GM19438 (cell line): ENCODE data around the gene AUTS2.

Source experiments
- ATAC-seq: cut with Tn5 transposase; IDR thresholded peaks from one replicate; pipeline ENCODE4 v1.9.1; 2021; ENCODE audit warnings: low read depth; ENCODE audit not compliant: unreplicated experiment

The AUTS2 gene

GRCh38 chr7:70457482-70457881, 859.2 kb downstream of the AUTS2 start:
- no peak for ATAC-seq

GRCh38 chr7:70457883-70458680, 859.8 kb downstream of the AUTS2 start:
- no peak for ATAC-seq

- ATAC-seq: no peak
Measured at GRCh38 chr7:70458745-70459144, 860.5 kb downstream of the AUTS2 start.

- no peak for ATAC-seq
Measured at GRCh38 chr7:70459546-70459945, 861.3 kb downstream of the AUTS2 start.

DNA sequence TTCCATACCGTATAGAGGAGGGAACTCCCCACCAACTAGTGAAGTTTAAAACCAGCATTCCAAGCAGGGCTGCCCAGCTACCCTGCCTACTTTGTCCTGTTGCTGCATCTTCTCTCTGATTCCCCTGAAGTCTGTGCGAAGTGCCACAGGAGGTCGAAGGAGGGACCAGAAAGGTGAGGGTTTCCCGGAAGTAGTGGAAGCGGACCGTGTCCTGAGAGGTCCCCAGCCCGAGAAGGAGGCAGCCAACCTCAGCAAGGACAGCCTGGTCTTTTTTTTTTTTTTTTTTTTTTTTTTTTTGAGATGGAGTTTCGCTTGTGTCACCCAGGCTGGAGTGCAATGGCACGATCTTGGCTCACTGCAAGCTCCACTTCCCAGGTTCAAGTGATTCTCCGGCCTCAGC, 861.8 kb downstream of the AUTS2 start:
- ATAC-seq: no peak

- ATAC-seq: no peak
Measured at GRCh38 chr7:70460562-70460961, 862.3 kb downstream of the AUTS2 start.

GRCh38 chr7:70463352-70463938, 865.2 kb downstream of the AUTS2 start:
- ATAC-seq: no peak

DNA sequence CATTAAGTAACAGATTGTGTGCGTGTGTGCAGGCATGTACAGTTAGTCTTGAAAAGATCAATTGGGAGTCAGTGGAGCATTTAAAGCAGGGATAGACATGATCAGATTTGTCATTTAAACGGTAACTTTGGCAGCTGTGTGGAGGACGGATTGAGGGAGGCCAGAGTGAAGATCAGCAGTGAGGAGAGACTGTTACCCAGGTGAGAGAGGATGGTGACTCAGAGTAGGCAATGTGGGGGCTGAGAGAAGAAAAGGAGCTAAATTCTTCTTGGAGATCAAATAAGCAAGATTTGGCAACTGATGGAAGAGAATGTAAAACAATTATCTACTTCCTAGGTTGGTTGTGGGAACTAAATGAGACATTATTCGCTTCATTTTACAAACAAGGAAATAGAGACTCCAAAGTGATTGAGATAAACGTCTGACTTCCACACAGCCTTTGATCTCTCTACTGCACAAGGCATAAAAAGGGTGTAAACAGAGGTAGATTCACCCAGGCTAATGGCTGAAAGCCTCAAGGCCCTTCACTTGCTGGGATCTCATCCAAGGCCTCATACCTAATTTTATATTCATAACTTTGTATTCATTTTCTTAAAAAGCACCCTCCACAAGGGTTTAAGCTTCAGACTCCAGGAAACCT, 868.6 kb downstream of the AUTS2 start:
- ATAC-seq: no peak

GRCh38 chr7:70470746-70471145, 872.5 kb downstream of the AUTS2 start:
- no peak for ATAC-seq

GRCh38 chr7:70472601-70473237, 874.4 kb downstream of the AUTS2 start:
- no peak for ATAC-seq

- ATAC-seq: no peak
Measured at GRCh38 chr7:70474639-70475234, 876.5 kb downstream of the AUTS2 start.

GRCh38 chr7:70477036-70478010, 879.0 kb downstream of the AUTS2 start:
- no peak for ATAC-seq

DNA sequence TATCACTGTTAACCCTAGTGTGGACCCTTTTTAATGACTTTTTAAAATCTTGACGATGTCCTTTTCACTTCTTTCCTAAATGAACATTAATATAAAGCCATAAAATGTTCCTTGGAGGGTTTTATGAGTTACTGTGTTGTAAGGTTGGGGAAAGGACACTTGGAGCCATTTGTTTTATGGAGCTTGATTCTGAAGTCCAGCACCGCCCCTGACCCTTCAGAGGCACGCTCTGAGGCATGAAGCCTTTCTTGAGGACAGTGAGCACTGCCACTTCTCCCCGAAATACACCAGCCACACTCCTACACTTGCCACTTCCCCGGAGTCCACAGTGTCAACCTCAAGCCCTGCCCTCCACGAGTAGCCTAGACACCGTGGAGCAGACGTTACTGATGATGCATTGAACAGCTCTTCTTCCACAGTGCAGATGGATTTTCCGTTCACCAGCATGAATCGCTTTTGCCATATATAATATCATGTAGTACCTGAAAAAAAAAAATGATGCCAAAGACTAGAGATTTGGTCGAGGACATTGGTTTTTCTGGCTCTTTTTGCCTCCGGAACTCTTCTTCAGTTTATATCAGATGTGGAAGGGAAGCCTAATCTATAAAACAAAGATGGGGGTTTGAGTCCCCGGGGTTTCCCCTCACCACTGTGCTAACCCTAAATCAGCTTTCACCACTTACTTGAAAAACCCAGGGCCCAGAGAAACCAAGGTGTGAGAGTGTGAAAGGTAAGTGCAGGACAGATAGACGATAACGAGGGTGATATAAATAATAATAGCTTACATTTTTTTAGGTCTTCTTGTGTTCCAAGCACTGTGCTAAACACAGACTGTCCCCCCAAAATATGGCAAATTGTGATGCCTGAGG, 881.1 kb downstream of the AUTS2 start:
- ATAC-seq: no peak

GRCh38 chr7:70480927-70481569, 882.8 kb downstream of the AUTS2 start:
- ATAC-seq: no peak

GRCh38 chr7:70481570-70482123, 883.4 kb downstream of the AUTS2 start:
- ATAC-seq: no peak

DNA sequence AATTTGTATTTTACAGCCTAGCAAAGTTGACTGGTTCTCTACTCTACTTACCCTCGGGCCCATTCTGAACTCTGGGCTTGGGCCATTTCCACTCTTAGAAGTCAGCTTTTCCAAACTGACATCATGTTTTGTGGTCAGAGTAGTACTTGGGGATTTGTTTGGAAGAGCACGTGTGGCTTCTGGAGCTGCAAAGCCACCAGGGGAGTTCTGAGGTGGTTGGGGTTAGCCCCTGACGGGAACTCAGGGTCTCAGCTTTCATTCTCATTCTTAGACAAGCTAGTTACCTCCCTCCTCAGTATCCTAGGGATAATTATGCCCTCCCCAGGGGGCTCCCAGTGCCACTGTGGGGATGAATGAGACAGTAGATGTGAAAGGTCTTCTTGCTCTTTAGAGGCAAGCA, 886.0 kb downstream of the AUTS2 start:
- ATAC-seq: no peak

- no peak for ATAC-seq
Measured at GRCh38 chr7:70486977-70487376, 888.7 kb downstream of the AUTS2 start.

DNA sequence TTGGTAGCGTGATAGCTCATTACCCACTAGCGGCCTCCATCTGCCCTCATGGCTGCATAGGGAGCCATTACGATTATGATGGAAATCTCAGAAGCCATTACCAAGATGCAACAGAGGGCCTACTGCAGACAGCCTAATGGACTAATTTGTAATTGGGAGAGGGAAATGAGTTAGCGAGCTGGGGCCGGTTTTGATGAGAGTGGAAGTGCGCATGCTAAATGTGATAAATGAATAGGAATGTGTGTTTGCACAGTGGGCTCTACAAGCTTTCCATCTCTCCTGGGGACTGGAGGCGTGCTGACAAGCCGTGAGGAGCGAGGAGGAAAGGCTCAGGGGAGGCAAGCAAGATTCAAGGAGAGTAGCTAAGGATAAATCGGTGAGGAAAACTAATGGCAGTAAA, 889.2 kb downstream of the AUTS2 start:
- ATAC-seq: no peak
